Prostate gland (tissue), 2 donors: ENCODE data around the gene CDIPT.

Source experiments
- POLR2A ChIP-seq: fragments of 450-650 bp; IDR thresholded peaks from one replicate; pipeline ENCODE4 v1.6.1; 2016; ENCODE audit warnings: antibody characterized with exemption, mild to moderate bottlenecking
- TF ChIP-seq, protein P1 (sequence below), 4 experiments: fragments of 200-600 bp in 2 of 4; fragments of 450-650 bp in 2 of 4; sonication (generic) in 2 of 4; IDR thresholded peaks; 1 replicate in 3 of 4; 2 replicates in 1 of 4; pipeline ENCODE4 v1.5.1; 2016 to 2019; ENCODE audit warnings: antibody characterized with exemption in 4 of 4, mild to moderate bottlenecking in 2 of 4, moderate library complexity in 2 of 4

GRCh38 chr16:29841631-29842030 is 21.4 kb downstream of the CDIPT start:
- TF ChIP-seq, protein P1, sequence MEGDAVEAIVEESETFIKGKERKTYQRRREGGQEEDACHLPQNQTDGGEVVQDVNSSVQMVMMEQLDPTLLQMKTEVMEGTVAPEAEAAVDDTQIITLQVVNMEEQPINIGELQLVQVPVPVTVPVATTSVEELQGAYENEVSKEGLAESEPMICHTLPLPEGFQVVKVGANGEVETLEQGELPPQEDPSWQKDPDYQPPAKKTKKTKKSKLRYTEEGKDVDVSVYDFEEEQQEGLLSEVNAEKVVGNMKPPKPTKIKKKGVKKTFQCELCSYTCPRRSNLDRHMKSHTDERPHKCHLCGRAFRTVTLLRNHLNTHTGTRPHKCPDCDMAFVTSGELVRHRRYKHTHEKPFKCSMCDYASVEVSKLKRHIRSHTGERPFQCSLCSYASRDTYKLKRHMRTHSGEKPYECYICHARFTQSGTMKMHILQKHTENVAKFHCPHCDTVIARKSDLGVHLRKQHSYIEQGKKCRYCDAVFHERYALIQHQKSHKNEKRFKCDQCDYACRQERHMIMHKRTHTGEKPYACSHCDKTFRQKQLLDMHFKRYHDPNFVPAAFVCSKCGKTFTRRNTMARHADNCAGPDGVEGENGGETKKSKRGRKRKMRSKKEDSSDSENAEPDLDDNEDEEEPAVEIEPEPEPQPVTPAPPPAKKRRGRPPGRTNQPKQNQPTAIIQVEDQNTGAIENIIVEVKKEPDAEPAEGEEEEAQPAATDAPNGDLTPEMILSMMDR (IDR thresholded peaks at IDR 0.05): no peak
- no peak for TF ChIP-seq POLR2A
